Endothelial cell of umbilical vein (primary cell): ENCODE results near the gene TPSG1. TPM values are rescaled to one million over a fixed set of nuclear protein-coding genes. Genes with fewer than 3 reads are reported as not detected.
A peak's percentile ranks its signal among the peaks of the same experiment; 100 is the strongest.
"Not testable (repeated sequence)": the region's sequence is repeated elsewhere in the genome, so short reads cannot be mapped to it uniquely, and the experiment has no call there.

Experiments used
- BruUV-seq: library from RNA; stranded (reverse); fragments of 400-500 nt; replicated peaks from 2 replicates; lab custom pipeline; 2021; lab: Mats Ljungman, UMichigan
- CTCF ChIA-PET: fragments of 300-600, 350-600 bp; sonication (Branson Sonifier 250); formaldehyde crosslinking; loops from one replicate; lab custom pipeline; 2021; ENCODE audit warnings: antibody characterized with exemption, inconsistent platforms; lab: Charles Lee
- POLR2A ChIA-PET: fragments of 300-600, 350-600 bp; sonication (Branson Sonifier 250); formaldehyde crosslinking; loops from one replicate; lab custom pipeline; 2021; ENCODE audit warnings: antibody characterized with exemption, inconsistent platforms; lab: Charles Lee
- DNase-seq: peaks from one replicate; pipeline ENCODE4 v3.0.0-alpha.2; 2011; ENCODE audit warnings: low read depth, low spot score
- FAIRE-seq: peaks from 2 replicates; lab custom pipeline; 2011; peaks lifted over from hg19 to GRCh38; lab: Jason Lieb, UNC
- H2AFZ ChIP-seq: 2 replicates; pipeline ENCODE4 v1.6.0; 2012; ENCODE audit warnings: low read depth, low read length, control low read depth, inconsistent platforms
- H3K27ac ChIP-seq: 2 replicates; pipeline ENCODE4 v1.5.1; 2011; ENCODE audit warnings: low read depth, mild to moderate bottlenecking, control low read depth, low read length, moderate library complexity; ENCODE audit not compliant: insufficient read depth
- H3K27me3 ChIP-seq, 2 experiments: 2 replicates each; pipeline versions ENCODE4 v1.6.0 to v1.6.1; 2011; ENCODE audit warnings: low read length in 2 of 2, mixed read lengths in 1 of 2; ENCODE audit not compliant: control insufficient read depth in 2 of 2, insufficient read depth in 2 of 2
- H3K36me3 ChIP-seq, 2 experiments: 2 replicates in 1 of 2; 3 replicates in 1 of 2; pipeline ENCODE4 v1.5.1; 2011; ENCODE audit warnings: low read length in 2 of 2, mild to moderate bottlenecking in 1 of 2, moderate library complexity in 1 of 2; ENCODE audit not compliant: control insufficient read depth in 2 of 2, insufficient read depth in 2 of 2; ENCODE audit errors: extremely low read depth in 1 of 2
- H3K4me1 ChIP-seq: 3 replicates; pipeline ENCODE4 v1.5.1; 2011; ENCODE audit warnings: mild to moderate bottlenecking, low read length; ENCODE audit not compliant: control insufficient read depth, insufficient read depth; ENCODE audit errors: extremely low read depth
- H3K4me2 ChIP-seq: 2 replicates; pipeline ENCODE4 v1.6.1; 2011; ENCODE audit warnings: low read length, control low read depth, mixed read lengths; ENCODE audit not compliant: insufficient read depth
- H3K4me3 ChIP-seq, 3 experiments: fragments of 200-600 bp in 1 of 3; sonication (generic), shearing (Covaris generic) in 1 of 3; replicated peaks in 1 of 3; 2 replicates each; pipeline ENCODE4 v1.5.1; 2011 to 2016; ENCODE audit warnings: control low read depth in 3 of 3, low read length in 3 of 3, mild to moderate bottlenecking in 2 of 3, inconsistent platforms in 1 of 3, low read depth in 1 of 3, moderate library complexity in 1 of 3; ENCODE audit not compliant: insufficient read depth in 1 of 3
- H3K79me2 ChIP-seq: 2 replicates; pipeline ENCODE4 v1.6.0; 2012; ENCODE audit warnings: low read length, inconsistent platforms; ENCODE audit not compliant: control insufficient read depth, insufficient read depth
- H3K9ac ChIP-seq: replicated peaks from 2 replicates; pipeline ENCODE3; 2011; ENCODE audit warnings: low read length, control low read depth; ENCODE audit not compliant: insufficient read depth; ENCODE audit errors: extremely low read depth
- H3K9me1 ChIP-seq: replicated peaks from 3 replicates; pipeline ENCODE4 v1.6.0; 2011; ENCODE audit warnings: mild to moderate bottlenecking, low read length; ENCODE audit not compliant: control insufficient read depth, insufficient read depth; ENCODE audit errors: extremely low read depth
- H3K9me3 ChIP-seq: replicated peaks from 2 replicates; pipeline ENCODE4 v1.5.1; 2012; ENCODE audit warnings: low read length, inconsistent platforms; ENCODE audit not compliant: control insufficient read depth, insufficient read depth
- H4K20me1 ChIP-seq: replicated peaks from 2 replicates; pipeline ENCODE3; 2011; ENCODE audit warnings: mild to moderate bottlenecking, low read length; ENCODE audit not compliant: control insufficient read depth, insufficient read depth; ENCODE audit errors: extremely low read depth
- GATA2 ChIP-seq: IDR thresholded peaks from 2 replicates; pipeline ENCODE4 v1.7.0; 2011; ENCODE audit warnings: low read depth, mild to moderate bottlenecking, moderate library complexity, mixed read lengths, low read length; ENCODE audit not compliant: insufficient read length, insufficient read depth
- MAX ChIP-seq: IDR thresholded peaks from 2 replicates; pipeline ENCODE4 v1.6.1; 2011; ENCODE audit not compliant: insufficient read depth, insufficient read length
- MYC ChIP-seq: IDR thresholded peaks from one replicate; pipeline ENCODE4 v1.6.1; 2011; ENCODE audit warnings: mild to moderate bottlenecking, low read depth, low read length
- POLR2AphosphoS5 ChIP-seq: IDR thresholded peaks from 2 replicates; pipeline ENCODE4 v1.6.1; 2012; ENCODE audit warnings: low read depth, mild to moderate bottlenecking, control low read depth, low read length, moderate library complexity; ENCODE audit not compliant: insufficient read depth
- dilution Hi-C: fragments of 300-500 bp; cut with MboI; formaldehyde crosslinking; loops from one replicate; pipeline ENCODE4 v1.15.0; 2019; ENCODE audit warnings: low sequenced_read_pairs; ENCODE audit not compliant: extremely low pct_ligation_motif_present
- intact Hi-C: fragments of 100-400 bp; cut with micrococcal nuclease; formaldehyde crosslinking; loops from one replicate; pipeline ENCODE4 v1.10.0; 2022
- polyA plus RNA-seq, 4 experiments: library from polyadenylated mRNA; depleted of rRNA in 3 of 4; stranded (reverse) in 3 of 4; unstranded in 1 of 4; fragments of >200 nt; gene quantifications; 2 replicates each; pipeline versions ENCODE4 v1.2.1 to v1.2.3, GENCODE V29; 2011 to 2012; ENCODE audit warnings: missing spikeins in 1 of 4
- total RNA-seq: library from RNA; stranded (reverse); gene quantifications from 2 replicates; pipeline ENCODE4 v1.2.3, GENCODE V29; 2021

TPSG1 gene
- total and polyA plus RNA-seq, 2 donors (not counting 3 experiments of a cell fraction or from before 2014, with no cell fraction given), result not detected

GRCh38 chr16:1271724-1272413 lies 46.8 kb upstream of the TPSG1 start:
- POLR2A ChIA-PET, H3K4me2 ChIP-seq, dilution Hi-C loops, H4K20me1 ChIP-seq, H3K4me1 ChIP-seq, H3K9ac ChIP-seq, H2AFZ ChIP-seq, H3K79me2 ChIP-seq, H3K27me3 ChIP-seq, BruUV-seq, intact Hi-C loops, H3K9me3 ChIP-seq, CTCF ChIA-PET, H3K9me1 ChIP-seq, H3K27ac ChIP-seq, H3K4me3 ChIP-seq, H3K36me3 ChIP-seq: not testable (repeated sequence)
- FAIRE-seq (peak; percentile 4), DNase-seq (peak; percentile 29)
- TF ChIP-seq POLR2AphosphoS5, result peak; percentile 51

GRCh38 chr16:1271380-1271723 lies 46.3 kb upstream of the TPSG1 start:
- CTCF ChIA-PET, result no interaction called here
- no peak for TF ChIP-seq MYC
- no peak for TF ChIP-seq MAX
- no peak for TF ChIP-seq GATA2
- POLR2A ChIA-PET, result no interaction called here
- H2AFZ ChIP-seq, result no peak overlapping the region
- H3K36me3 ChIP-seq, result no peaks in the 10 kb centered on the region
- H3K9me1 ChIP-seq, result no peaks in the 10 kb centered on the region
- H3K4me3 ChIP-seq, result no peak overlapping the region
- no peaks in the 10 kb centered on the region for H3K27me3 ChIP-seq
- no peaks in the 10 kb centered on the region for H3K9me3 ChIP-seq
- intact Hi-C loops (no loop called here), dilution Hi-C loops (no loop called here)
- no peaks in the 10 kb centered on the region for H4K20me1 ChIP-seq
- no peak overlapping the region for H3K27ac ChIP-seq
- no peak overlapping the region for H3K9ac ChIP-seq
- FAIRE-seq (no peak), DNase-seq (peak; percentile 7)
- H3K79me2 ChIP-seq, result no peaks in the 10 kb centered on the region
- H3K4me2 ChIP-seq, result no peak overlapping the region
- no TSS peak for BruUV-seq
- H3K4me1 ChIP-seq, result no peaks in the 10 kb centered on the region

GRCh38 chr16:1269418-1269817 lies 44.4 kb upstream of the TPSG1 start:
- H2AFZ ChIP-seq, BruUV-seq, H3K36me3 ChIP-seq, intact Hi-C loops, H3K9ac ChIP-seq, H3K4me3 ChIP-seq, H3K27ac ChIP-seq, H3K27me3 ChIP-seq, H3K79me2 ChIP-seq, H3K9me3 ChIP-seq, FAIRE-seq, H3K9me1 ChIP-seq, DNase-seq, H3K4me1 ChIP-seq, dilution Hi-C loops, H4K20me1 ChIP-seq, POLR2A ChIA-PET, H3K4me2 ChIP-seq: not testable (repeated sequence)
- CTCF ChIA-PET, result interaction anchor here (0.6 kb wide), 1 partner anchor 61 kb away, joined by 3 read pairs; no protein-coding TSS in a partner anchor
